Neural cell (in vitro differentiated cells): ENCODE measurements around the gene SLC11A2.

Experiments used
- EZH2 ChIP-seq: fragments of 200-600, 300-800 bp; shearing (Covaris generic), sonication (generic); IDR thresholded peaks from 2 replicates; pipeline ENCODE4 v1.6.1; 2014; ENCODE audit warnings: antibody characterized with exemption, low read length, borderline replicate concordance, mild to moderate bottlenecking; ENCODE audit not compliant: insufficient read depth, poor library complexity, severe bottlenecking
- MXI1 ChIP-seq: fragments of 450-650 bp; conservative IDR thresholded peaks from 2 replicates; pipeline ENCODE4 v1.6.1; 2014; ENCODE audit warnings: antibody characterized with exemption, mild to moderate bottlenecking; ENCODE audit not compliant: poor library complexity, severe bottlenecking
- POLR2AphosphoS5 ChIP-seq: IDR thresholded peaks from 2 replicates; pipeline ENCODE4 v1.6.1; 2012

- TF ChIP-seq EZH2 = no peak
- no peak for TF ChIP-seq POLR2AphosphoS5
- no peak for TF ChIP-seq MXI1
Observed at GRCh38 chr12:50971946-50972345, 54.2 kb downstream of the SLC11A2 start.
